T-cell (primary cell): ENCODE data around the gene CAPS2. TPM values are rescaled to one million over a fixed set of nuclear protein-coding genes. Genes with fewer than 3 reads are reported as not detected.

Experiments used
- ATAC-seq, 4 experiments: fragments of 200-7000 bp in 3 of 4; fragments of 150-1000 bp in 1 of 4; cut with Tn5 transposase; replicated peaks in 1 of 4; 1 replicate in 3 of 4; 2 replicates in 1 of 4; pipeline ENCODE4 v1.10.0; 2021; ENCODE audit warnings: moderate library complexity in 3 of 4, mild to moderate bottlenecking in 2 of 4, moderate number of reproducible peaks in 1 of 4
- CTCF ChIA-PET, 2 donors: fragments of 300-600 bp; sonication (Branson Sonifier 250); formaldehyde crosslinking; loops; one replicate each; lab custom pipeline; 2022; ENCODE audit warnings: antibody characterized with exemption in 2 of 2; lab: Charles Lee
- POLR2A ChIA-PET, 2 donors: fragments of 300-600 bp; sonication (Branson Sonifier 250); formaldehyde crosslinking; loops; one replicate each; lab custom pipeline; 2022; ENCODE audit warnings: antibody characterized with exemption in 2 of 2; lab: Charles Lee
- DNase-seq, 35 experiments: peaks; one replicate each; pipeline versions ENCODE4 v3.0.0 to v3.0.0-alpha.2; 2013 to 2023
- H3K27ac ChIP-seq: one replicate; pipeline ENCODE4 v1.5.1; 2013; ENCODE audit warnings: low read length
- H3K27me3 ChIP-seq, 2 experiments: replicated peaks in 1 of 2; 1 replicate in 1 of 2; 2 replicates in 1 of 2; pipeline versions ENCODE4 v1.6.1 to v1.7.0; 2013; ENCODE audit warnings: low read length in 1 of 2, mixed read lengths in 1 of 2; ENCODE audit not compliant: control insufficient read depth in 2 of 2, insufficient read depth in 2 of 2; ENCODE audit errors: extremely low read depth in 1 of 2
- H3K36me3 ChIP-seq, 2 donors: 1 replicate in 1 of 2; 2 replicates in 1 of 2; pipeline versions ENCODE4 v1.6.1 to v1.7.0; 2013; ENCODE audit warnings: low read length in 1 of 2; ENCODE audit not compliant: control insufficient read depth in 2 of 2, insufficient read depth in 1 of 2; ENCODE audit errors: extremely low read depth in 1 of 2
- H3K4me1 ChIP-seq, 2 experiments: 1 replicate in 1 of 2; 2 replicates in 1 of 2; pipeline versions ENCODE4 v1.6.1 to v1.7.0; 2013; ENCODE audit warnings: low read length in 2 of 2, mixed read lengths in 1 of 2; ENCODE audit not compliant: insufficient read depth in 2 of 2, control insufficient read depth in 1 of 2; ENCODE audit errors: extremely low read depth in 1 of 2
- H3K4me3 ChIP-seq, 2 donors: 1 replicate in 1 of 2; 2 replicates in 1 of 2; pipeline versions ENCODE4 v1.5.1 to v1.7.0; 2013; ENCODE audit warnings: mild to moderate bottlenecking in 2 of 2, low read length in 1 of 2, moderate library complexity in 1 of 2; ENCODE audit not compliant: control insufficient read depth in 1 of 2; ENCODE audit errors: extremely low read depth in 1 of 2
- H3K9me3 ChIP-seq: 2 replicates; pipeline ENCODE4 v1.7.0; 2013
- H3K27ac Mint-ChIP-seq, 2 donors: one replicate each; pipeline ENCODE4 v1.8.0; 2020 to 2021; ENCODE audit warnings: mild to moderate bottlenecking in 2 of 2, mixed read lengths in 2 of 2
- H3K27me3 Mint-ChIP-seq, 2 donors: one replicate each; pipeline ENCODE4 v1.8.0; 2021 to 2022; ENCODE audit warnings: mixed read lengths in 2 of 2
- H3K36me3 Mint-ChIP-seq: one replicate; pipeline ENCODE4 v1.8.0; 2021; ENCODE audit warnings: mixed read lengths
- H3K4me1 Mint-ChIP-seq, 3 donors: one replicate each; pipeline ENCODE4 v1.8.0; 2020 to 2022; ENCODE audit warnings: mixed read lengths in 3 of 3, mild to moderate bottlenecking in 1 of 3
- H3K4me3 Mint-ChIP-seq, 3 donors: one replicate each; pipeline ENCODE4 v1.8.0; 2020 to 2022; ENCODE audit warnings: mild to moderate bottlenecking in 3 of 3, mixed read lengths in 3 of 3, moderate library complexity in 3 of 3
- H3K9me3 Mint-ChIP-seq, 3 donors: one replicate each; pipeline ENCODE4 v1.8.0; 2020 to 2022; ENCODE audit warnings: mixed read lengths in 3 of 3
- WGBS: methylation state at CpG from one replicate; pipeline ENCODE4 v1.1.5; 2013; ENCODE audit warnings: missing lambda C conversion rate; ENCODE audit not compliant: insufficient coverage; 5-methylcytosine and 5-hydroxymethylcytosine counted together
- total RNA-seq, 35 experiments: library from RNA in 6 of 35; stranded (reverse) in 6 of 35; fragments of 120-200 nt in 1 of 35; gene quantifications; one replicate each; pipeline versions ENCODE4 v1.2.1 to v1.2.4 and lab custom pipeline; 2013 to 2026

Gene CAPS2
- total RNA-seq, 5 donors from 2014 or later (not counting 1 experiment from before 2014, with no cell fraction given) = 2.4 to 4.7 (median 4.4) TPM

DNA sequence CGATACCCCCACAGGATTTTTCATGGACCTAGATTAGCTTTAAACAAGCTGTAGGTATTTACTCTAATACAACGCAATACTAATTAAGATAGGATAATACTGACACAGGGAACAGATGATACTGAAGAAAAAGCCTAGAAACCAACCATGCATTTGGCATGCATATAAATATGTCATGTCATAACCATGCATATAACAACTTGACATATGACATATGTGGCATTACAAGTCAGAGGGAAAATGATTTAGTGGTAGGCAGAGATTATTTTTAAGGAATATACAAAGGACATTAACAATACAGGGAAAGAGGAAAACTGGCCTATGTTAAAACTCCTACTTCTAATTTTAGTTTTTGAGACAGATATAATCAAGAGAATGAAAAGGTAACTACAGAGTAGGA is 27.9 kb downstream of the CAPS2 start:
- Mint-ChIP-seq H3K27ac (no peak overlapping the region), H3K9me3 (no peaks in the 10 kb centered on the region), H3K27me3 (no peaks in the 10 kb centered on the region), H3K4me1 (no peaks in the 10 kb centered on the region), H3K36me3 (no peaks in the 10 kb centered on the region), H3K4me3 (no peak overlapping the region)
- H3K27me3 ChIP-seq = no peaks in the 10 kb centered on the region
- no peaks in the 10 kb centered on the region for H3K4me1 ChIP-seq
- ATAC-seq (no peak), DNase-seq (no peak)
- ChIA-PET POLR2A (no interaction called here), CTCF (interaction anchor here in 1 of 2 donors (0.7 kb wide), 1 partner anchor 1166 kb away, joined by 3 read pairs; no protein-coding TSS in a partner anchor)
- no peak overlapping the region for H3K4me3 ChIP-seq
- no peaks in the 10 kb centered on the region for H3K9me3 ChIP-seq
- no peaks in the 10 kb centered on the region for H3K36me3 ChIP-seq
- H3K27ac ChIP-seq = no peak overlapping the region
- no CpG with 5 or more reads among the region's 2 CpGs for WGBS

DNA sequence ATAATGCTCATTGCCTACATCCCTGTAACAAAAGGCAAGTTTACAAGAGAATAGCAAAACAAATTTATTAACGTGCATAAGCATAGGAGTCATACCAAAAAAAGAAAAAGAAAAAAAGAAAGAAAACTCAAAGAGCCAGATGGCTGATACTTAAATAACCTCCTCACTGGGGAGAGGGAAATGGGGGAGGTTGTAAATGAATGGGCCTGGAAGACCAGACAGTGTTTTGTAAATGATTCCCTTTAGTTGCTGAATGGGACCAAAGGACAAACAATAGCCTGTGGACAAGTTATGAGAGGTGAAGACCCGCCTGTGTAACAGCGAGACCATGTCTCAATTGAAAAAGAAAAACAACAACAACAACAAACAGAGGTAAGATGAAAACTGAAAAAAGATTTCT is 35.3 kb downstream of the CAPS2 start:
- H3K27ac ChIP-seq = no peak overlapping the region
- no peaks in the 10 kb centered on the region for H3K9me3 ChIP-seq
- ChIA-PET CTCF (interaction anchor here in 1 of 2 donors (0.6 kb wide), 1 partner anchor 210 kb away, joined by 4 read pairs; no protein-coding TSS in a partner anchor), POLR2A (no interaction called here)
- no peaks in the 10 kb centered on the region for H3K27me3 ChIP-seq
- no peak overlapping the region for H3K27ac Mint-ChIP-seq
- DNase-seq (no peak), ATAC-seq (no peak)
- H3K4me1 ChIP-seq = no peaks in the 10 kb centered on the region
- H3K4me1 Mint-ChIP-seq = no peaks in the 10 kb centered on the region
- no CpG with 5 or more reads among the region's 3 CpGs for WGBS
- no peak overlapping the region for H3K4me3 ChIP-seq
- no peaks in the 10 kb centered on the region for H3K36me3 Mint-ChIP-seq
- no peaks in the 10 kb centered on the region for H3K27me3 Mint-ChIP-seq
- H3K9me3 Mint-ChIP-seq = no peaks in the 10 kb centered on the region
- H3K4me3 Mint-ChIP-seq = no peak overlapping the region
- no peaks in the 10 kb centered on the region for H3K36me3 ChIP-seq

DNA sequence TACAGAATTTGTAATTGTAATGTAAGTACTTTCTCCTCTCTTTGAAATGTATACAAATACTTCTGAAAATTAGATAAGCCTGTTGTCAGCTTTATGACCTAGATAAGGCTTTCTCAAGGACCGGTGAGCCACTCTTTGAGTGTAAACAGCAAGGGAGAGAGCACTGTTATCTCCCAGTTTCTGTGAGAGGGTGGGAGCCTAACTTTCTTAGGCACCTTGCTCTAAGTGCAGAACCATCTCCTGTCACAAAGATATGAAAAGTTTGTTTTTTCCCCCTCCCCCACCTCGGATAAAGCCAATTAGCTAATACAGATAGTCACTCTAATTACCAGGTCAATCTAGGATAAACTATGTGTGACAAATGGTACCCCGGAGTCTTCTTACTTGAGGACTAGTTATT is 35.8 kb downstream of the CAPS2 start:
- no peaks in the 10 kb centered on the region for H3K9me3 ChIP-seq
- whole genome bisulfite sequencing = 75% methylated on average over 1 of the region's 3 CpGs
- Mint-ChIP-seq H3K9me3 (no peaks in the 10 kb centered on the region), H3K27ac (no peak overlapping the region), H3K36me3 (no peaks in the 10 kb centered on the region), H3K4me1 (no peaks in the 10 kb centered on the region), H3K27me3 (no peaks in the 10 kb centered on the region), H3K4me3 (no peak overlapping the region)
- H3K27ac ChIP-seq = no peak overlapping the region
- H3K27me3 ChIP-seq = no peaks in the 10 kb centered on the region
- no peaks in the 10 kb centered on the region for H3K36me3 ChIP-seq
- no peak overlapping the region for H3K4me3 ChIP-seq
- CTCF ChIA-PET = no interaction called here
- ATAC-seq (no peak), DNase-seq (no peak)
- POLR2A ChIA-PET = no interaction called here
- H3K4me1 ChIP-seq = no peaks in the 10 kb centered on the region

DNA sequence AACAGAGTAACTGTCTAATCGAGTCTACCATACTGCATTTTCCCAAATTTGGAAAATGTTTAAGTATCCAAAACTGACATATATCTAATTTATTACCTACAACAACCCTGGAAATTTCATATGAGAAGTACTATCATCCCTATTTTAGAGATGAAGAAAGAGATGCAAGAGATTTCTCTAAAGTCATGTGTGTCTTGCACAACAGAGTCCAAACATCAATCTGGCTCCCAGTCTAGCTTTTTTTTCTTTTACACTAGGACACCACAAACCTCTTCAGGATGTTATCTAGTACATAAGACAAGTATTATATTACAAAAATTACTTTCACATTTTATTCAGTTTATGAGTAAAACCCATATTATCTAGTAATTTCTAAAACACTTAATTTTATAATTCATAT is 39.1 kb downstream of the CAPS2 start:
- Mint-ChIP-seq H3K4me3 (no peak overlapping the region), H3K36me3 (no peaks in the 10 kb centered on the region), H3K4me1 (no peaks in the 10 kb centered on the region), H3K27me3 (no peaks in the 10 kb centered on the region), H3K27ac (no peak overlapping the region), H3K9me3 (no peaks in the 10 kb centered on the region)
- Histone ChIP-seq H3K9me3 (no peaks in the 10 kb centered on the region), H3K27ac (no peak overlapping the region), H3K4me3 (no peak overlapping the region), H3K4me1 (no peaks in the 10 kb centered on the region), H3K27me3 (no peaks in the 10 kb centered on the region), H3K36me3 (no peaks in the 10 kb centered on the region)
- POLR2A ChIA-PET = interaction anchor here in 1 of 2 donors (0.6 kb wide), 1 partner anchor 194 kb away, joined by 3 read pairs; no protein-coding TSS in a partner anchor
- no CpG with 5 or more reads among the region's 1 CpG for WGBS
- CTCF ChIA-PET = interaction anchor here (0.5 to 1.2 kb wide), 3 partner anchors 10 to 35 kb away, joined by 3 to 6 read pairs (median 3); no protein-coding TSS in a partner anchor
- DNase-seq = no peak
- no peak for ATAC-seq

DNA sequence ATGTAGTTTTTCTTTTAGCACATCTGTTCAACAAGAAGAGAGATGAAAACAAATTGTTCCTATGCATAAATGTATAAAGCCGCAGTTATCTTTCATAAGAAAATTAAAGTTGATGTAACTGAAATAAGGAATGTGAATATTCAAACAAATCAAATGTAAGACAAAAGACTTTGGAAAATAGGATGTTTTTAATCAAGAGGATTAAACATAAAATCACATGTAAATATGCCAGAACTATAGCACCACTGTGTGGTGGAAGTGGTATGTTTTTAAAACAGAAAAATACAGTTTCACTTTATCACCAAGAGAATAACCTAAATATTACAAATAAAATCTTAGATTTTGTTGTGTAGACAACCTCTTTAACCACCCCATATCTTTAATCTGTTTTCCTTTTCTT is 40.4 kb downstream of the CAPS2 start:
- Histone ChIP-seq H3K36me3 (no peaks in the 10 kb centered on the region), H3K9me3 (no peaks in the 10 kb centered on the region), H3K27ac (no peak overlapping the region), H3K4me3 (no peak overlapping the region), H3K4me1 (no peaks in the 10 kb centered on the region), H3K27me3 (no peaks in the 10 kb centered on the region)
- no peaks in the 10 kb centered on the region for H3K36me3 Mint-ChIP-seq
- POLR2A ChIA-PET = no interaction called here
- H3K9me3 Mint-ChIP-seq = no peaks in the 10 kb centered on the region
- no CpG with 5 or more reads among the region's 1 CpG for WGBS
- H3K27ac Mint-ChIP-seq = no peak overlapping the region
- peak in 1 of 35 experiments; percentile 22 for DNase-seq
- ATAC-seq = no peak
- H3K4me3 Mint-ChIP-seq = no peak overlapping the region
- CTCF ChIA-PET = interaction anchor here (0.8 to 1.0 kb wide), 2 partner anchors 596 to 601 kb away, joined by 3 to 6 read pairs; no protein-coding TSS in a partner anchor
- no peaks in the 10 kb centered on the region for H3K27me3 Mint-ChIP-seq
- H3K4me1 Mint-ChIP-seq = no peaks in the 10 kb centered on the region

DNA sequence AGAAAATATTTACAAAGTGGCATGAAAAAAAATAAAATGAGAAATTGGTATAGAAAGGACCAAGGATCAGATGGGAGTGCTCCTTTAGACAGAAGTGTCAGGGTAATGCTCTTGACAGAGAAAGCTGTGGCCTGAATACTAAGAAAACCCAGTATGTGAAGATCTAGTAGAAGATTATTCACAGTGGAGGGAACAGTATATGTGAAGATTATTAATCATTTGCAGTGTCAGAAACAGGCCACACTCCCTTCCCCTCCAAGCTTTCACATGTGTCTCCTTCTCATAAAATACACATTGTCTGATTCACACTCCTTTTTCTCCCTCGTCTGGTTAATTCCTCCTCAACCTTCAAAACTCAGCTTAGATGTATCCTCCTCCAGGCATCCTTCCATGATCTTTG is 41.3 kb downstream of the CAPS2 start:
- H3K4me1 Mint-ChIP-seq = no peaks in the 10 kb centered on the region
- no peak for DNase-seq
- Histone ChIP-seq H3K27me3 (no peaks in the 10 kb centered on the region), H3K9me3 (no peaks in the 10 kb centered on the region), H3K36me3 (no peaks in the 10 kb centered on the region), H3K4me3 (no peak overlapping the region), H3K4me1 (no peaks in the 10 kb centered on the region), H3K27ac (no peak overlapping the region)
- H3K27me3 Mint-ChIP-seq = no peaks in the 10 kb centered on the region
- CTCF ChIA-PET = interaction anchor here in 1 of 2 donors (1.0 kb wide), 1 partner anchor 600 kb away, joined by 6 read pairs; no protein-coding TSS in a partner anchor
- WGBS = 56% methylated on average over 1 of the region's 1 CpG
- H3K4me3 Mint-ChIP-seq = no peak overlapping the region
- ATAC-seq = no peak
- H3K27ac Mint-ChIP-seq = no peak overlapping the region
- H3K36me3 Mint-ChIP-seq = no peaks in the 10 kb centered on the region
- POLR2A ChIA-PET = no interaction called here
- H3K9me3 Mint-ChIP-seq = no peaks in the 10 kb centered on the region

DNA sequence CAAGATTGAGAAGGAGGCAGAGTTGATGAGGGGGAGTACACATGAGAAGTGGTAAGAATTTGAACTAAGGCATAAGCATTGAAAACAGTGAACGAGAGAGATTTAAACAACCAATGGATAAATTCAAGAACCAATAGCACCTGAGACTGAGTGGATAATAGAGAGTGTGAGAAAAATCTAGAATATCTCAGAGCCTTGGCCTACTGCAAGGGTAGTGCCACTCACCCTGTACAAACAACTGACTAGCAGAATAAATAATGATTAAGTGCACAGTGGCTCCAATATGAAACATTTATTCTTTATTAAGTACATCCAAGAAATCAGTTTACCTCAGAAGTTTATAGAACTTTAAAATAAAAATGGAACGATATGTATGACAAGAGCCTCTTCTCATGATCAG is 54.4 kb downstream of the CAPS2 start:
- no peak overlapping the region for H3K4me3 Mint-ChIP-seq
- H3K27ac Mint-ChIP-seq = no peak overlapping the region
- no peak for DNase-seq
- no peaks in the 10 kb centered on the region for H3K36me3 ChIP-seq
- no peaks in the 10 kb centered on the region for H3K27me3 ChIP-seq
- ChIA-PET CTCF (no interaction called here), POLR2A (no interaction called here)
- no peak overlapping the region for H3K27ac ChIP-seq
- H3K4me3 ChIP-seq = no peak overlapping the region
- no peaks in the 10 kb centered on the region for H3K36me3 Mint-ChIP-seq
- no peaks in the 10 kb centered on the region for H3K9me3 Mint-ChIP-seq
- H3K4me1 Mint-ChIP-seq = no peaks in the 10 kb centered on the region
- H3K4me1 ChIP-seq = no peaks in the 10 kb centered on the region
- no CpG with 5 or more reads among the region's 2 CpGs for WGBS
- H3K27me3 Mint-ChIP-seq = no peaks in the 10 kb centered on the region
- ATAC-seq = no peak
- no peaks in the 10 kb centered on the region for H3K9me3 ChIP-seq
